SK-N-SH treated with all-trans-retinoic acid at 6 μM for 48 hours (cell line): ENCODE results near the gene MMEL1.
"Not testable (repeated sequence)": the region's sequence is repeated elsewhere in the genome, so short reads cannot be mapped to it uniquely, and the experiment has no call there.

Source experiments
- ARNTL ChIP-seq: fragments of 450-650 bp; formaldehyde crosslinking; IDR thresholded peaks from 2 replicates; pipeline ENCODE4 v1.5.0; 2020; ENCODE audit warnings: low read depth, mild to moderate bottlenecking, moderate library complexity, borderline replicate concordance
- CSDC2 ChIP-seq: fragments of 250-450 bp; sonication (Bioruptor Pico); IDR thresholded peaks from 2 replicates; pipeline ENCODE4 v1.5.0; 2020; ENCODE audit warnings: mild to moderate bottlenecking, moderate library complexity
- CSRNP3 ChIP-seq: fragments of 250-450 bp; sonication (Bioruptor Pico); IDR thresholded peaks from 2 replicates; pipeline ENCODE4 v1.5.1; 2021; ENCODE audit warnings: mild to moderate bottlenecking, moderate library complexity
- ISL1 ChIP-seq: fragments of 250-450 bp; sonication (Bioruptor Pico); IDR thresholded peaks from 2 replicates; pipeline ENCODE4 v2.1.2; 2022; ENCODE audit warnings: mild to moderate bottlenecking, moderate library complexity
- PATZ1 ChIP-seq: fragments of 250-450 bp; sonication (Bioruptor Pico); IDR thresholded peaks from 2 replicates; pipeline ENCODE4 v1.8.0; 2020; ENCODE audit warnings: mild to moderate bottlenecking, moderate library complexity, borderline replicate concordance
- PPARA ChIP-seq: fragments of 250-450 bp; sonication (Bioruptor Pico); IDR thresholded peaks from 2 replicates; pipeline ENCODE4 v1.5.0; 2020; ENCODE audit warnings: mild to moderate bottlenecking, borderline replicate concordance
- RARB ChIP-seq: fragments of 250-450 bp; sonication (Bioruptor Pico); IDR thresholded peaks from 2 replicates; pipeline ENCODE4 v1.8.0; 2021; ENCODE audit warnings: mild to moderate bottlenecking, moderate library complexity
- ZC3H10 ChIP-seq: fragments of 250-450 bp; sonication (Bioruptor Pico); IDR thresholded peaks from 2 replicates; pipeline ENCODE4 v1.5.1; 2021; ENCODE audit warnings: mild to moderate bottlenecking, moderate library complexity
- ZFP30 ChIP-seq: fragments of 450-650 bp; formaldehyde crosslinking; IDR thresholded peaks from 2 replicates; pipeline ENCODE4 v1.5.0; 2022; ENCODE audit warnings: mild to moderate bottlenecking, moderate library complexity
- ZNF565 ChIP-seq: fragments of 450-650 bp; formaldehyde crosslinking; conservative IDR thresholded peaks from 2 replicates; pipeline ENCODE4 v1.5.0; 2020; ENCODE audit warnings: low read depth, mild to moderate bottlenecking, moderate library complexity
- ZNF70 ChIP-seq: fragments of 450-650 bp; formaldehyde crosslinking; IDR thresholded peaks from 2 replicates; pipeline ENCODE4 v1.5.0; 2020; ENCODE audit warnings: mild to moderate bottlenecking, moderate library complexity
- TF ChIP-seq, protein P1 (sequence below): fragments of 250-450 bp; sonication (Bioruptor Pico); IDR thresholded peaks from 2 replicates; pipeline ENCODE4 v1.8.0; 2021; ENCODE audit warnings: low read depth, mild to moderate bottlenecking, moderate library complexity, borderline replicate concordance
- TF ChIP-seq, protein P2 (sequence below): fragments of 250-450 bp; sonication (Bioruptor Pico); IDR thresholded peaks from 2 replicates; pipeline ENCODE4 v1.5.1; 2020; ENCODE audit warnings: low read depth, mild to moderate bottlenecking, moderate library complexity
- TF ChIP-seq, protein P3 (sequence below): fragments of 250-450 bp; sonication (Bioruptor Pico); IDR thresholded peaks from 2 replicates; pipeline ENCODE4 v1.5.0; 2020; ENCODE audit warnings: mild to moderate bottlenecking, moderate library complexity

GRCh38 chr1:2553076-2553475, 79.7 kb downstream of the MMEL1 start:
- TF ChIP-seq ZFP30; ZNF565 (CRISPR knock-in tag); CSRNP3 (CRISPR knock-in tag); ZNF70 (CRISPR knock-in tag); ISL1 (CRISPR knock-in tag); RARB (CRISPR knock-in tag); CSDC2 (CRISPR knock-in tag); PPARA (CRISPR knock-in tag); ARNTL (CRISPR knock-in tag); PATZ1; ZC3H10 (CRISPR knock-in tag): not testable (repeated sequence)
- TF ChIP-seq, protein P1, sequence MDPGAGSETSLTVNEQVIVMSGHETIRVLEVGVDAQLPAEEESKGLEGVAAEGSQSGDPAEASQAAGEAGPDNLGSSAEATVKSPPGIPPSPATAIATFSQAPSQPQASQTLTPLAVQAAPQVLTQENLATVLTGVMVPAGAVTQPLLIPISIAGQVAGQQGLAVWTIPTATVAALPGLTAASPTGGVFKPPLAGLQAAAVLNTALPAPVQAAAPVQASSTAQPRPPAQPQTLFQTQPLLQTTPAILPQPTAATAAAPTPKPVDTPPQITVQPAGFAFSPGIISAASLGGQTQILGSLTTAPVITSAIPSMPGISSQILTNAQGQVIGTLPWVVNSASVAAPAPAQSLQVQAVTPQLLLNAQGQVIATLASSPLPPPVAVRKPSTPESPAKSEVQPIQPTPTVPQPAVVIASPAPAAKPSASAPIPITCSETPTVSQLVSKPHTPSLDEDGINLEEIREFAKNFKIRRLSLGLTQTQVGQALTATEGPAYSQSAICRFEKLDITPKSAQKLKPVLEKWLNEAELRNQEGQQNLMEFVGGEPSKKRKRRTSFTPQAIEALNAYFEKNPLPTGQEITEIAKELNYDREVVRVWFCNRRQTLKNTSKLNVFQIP (CRISPR knock-in tag): not testable (repeated sequence)
- TF ChIP-seq, protein P2, sequence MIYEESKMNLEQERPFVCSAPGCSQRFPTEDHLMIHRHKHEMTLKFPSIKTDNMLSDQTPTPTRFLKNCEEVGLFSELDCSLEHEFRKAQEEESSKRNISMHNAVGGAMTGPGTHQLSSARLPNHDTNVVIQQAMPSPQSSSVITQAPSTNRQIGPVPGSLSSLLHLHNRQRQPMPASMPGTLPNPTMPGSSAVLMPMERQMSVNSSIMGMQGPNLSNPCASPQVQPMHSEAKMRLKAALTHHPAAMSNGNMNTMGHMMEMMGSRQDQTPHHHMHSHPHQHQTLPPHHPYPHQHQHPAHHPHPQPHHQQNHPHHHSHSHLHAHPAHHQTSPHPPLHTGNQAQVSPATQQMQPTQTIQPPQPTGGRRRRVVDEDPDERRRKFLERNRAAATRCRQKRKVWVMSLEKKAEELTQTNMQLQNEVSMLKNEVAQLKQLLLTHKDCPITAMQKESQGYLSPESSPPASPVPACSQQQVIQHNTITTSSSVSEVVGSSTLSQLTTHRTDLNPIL (CRISPR knock-in tag): not testable (repeated sequence)
- TF ChIP-seq, protein P3, sequence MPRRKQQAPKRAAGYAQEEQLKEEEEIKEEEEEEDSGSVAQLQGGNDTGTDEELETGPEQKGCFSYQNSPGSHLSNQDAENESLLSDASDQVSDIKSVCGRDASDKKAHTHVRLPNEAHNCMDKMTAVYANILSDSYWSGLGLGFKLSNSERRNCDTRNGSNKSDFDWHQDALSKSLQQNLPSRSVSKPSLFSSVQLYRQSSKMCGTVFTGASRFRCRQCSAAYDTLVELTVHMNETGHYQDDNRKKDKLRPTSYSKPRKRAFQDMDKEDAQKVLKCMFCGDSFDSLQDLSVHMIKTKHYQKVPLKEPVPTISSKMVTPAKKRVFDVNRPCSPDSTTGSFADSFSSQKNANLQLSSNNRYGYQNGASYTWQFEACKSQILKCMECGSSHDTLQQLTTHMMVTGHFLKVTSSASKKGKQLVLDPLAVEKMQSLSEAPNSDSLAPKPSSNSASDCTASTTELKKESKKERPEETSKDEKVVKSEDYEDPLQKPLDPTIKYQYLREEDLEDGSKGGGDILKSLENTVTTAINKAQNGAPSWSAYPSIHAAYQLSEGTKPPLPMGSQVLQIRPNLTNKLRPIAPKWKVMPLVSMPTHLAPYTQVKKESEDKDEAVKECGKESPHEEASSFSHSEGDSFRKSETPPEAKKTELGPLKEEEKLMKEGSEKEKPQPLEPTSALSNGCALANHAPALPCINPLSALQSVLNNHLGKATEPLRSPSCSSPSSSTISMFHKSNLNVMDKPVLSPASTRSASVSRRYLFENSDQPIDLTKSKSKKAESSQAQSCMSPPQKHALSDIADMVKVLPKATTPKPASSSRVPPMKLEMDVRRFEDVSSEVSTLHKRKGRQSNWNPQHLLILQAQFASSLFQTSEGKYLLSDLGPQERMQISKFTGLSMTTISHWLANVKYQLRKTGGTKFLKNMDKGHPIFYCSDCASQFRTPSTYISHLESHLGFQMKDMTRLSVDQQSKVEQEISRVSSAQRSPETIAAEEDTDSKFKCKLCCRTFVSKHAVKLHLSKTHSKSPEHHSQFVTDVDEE (CRISPR knock-in tag): not testable (repeated sequence)
